Left ventricle myocardium superior (tissue), 1 donor: ENCODE measurements around the gene ETFB. TPM values are rescaled to one million over a fixed set of nuclear protein-coding genes. Genes with fewer than 3 reads are reported as not detected.

Source experiments
- ATAC-seq: fragments of 200-7000 bp; cut with Tn5 transposase; one replicate; pipeline ENCODE4 v1.9.1; 2020; ENCODE audit warnings: mild to moderate bottlenecking, moderate library complexity
- DNase-seq: peaks from one replicate; pipeline ENCODE4 v3.0.0-alpha.2; 2020
- intact Hi-C: fragments of 100-400 bp; cut with micrococcal nuclease; formaldehyde crosslinking; loops from one replicate; pipeline ENCODE4 v1.11.0; 2022
- total RNA-seq: library from RNA; stranded (reverse); fragmentation: NEBNext Ultra II Directional; extraction: Animal tissue kit (Norgen Biotek cat#: 25700); gene quantifications from one replicate; pipeline ENCODE4 v1.2.1, GENCODE V29; 2021
- donor health status: DM: no; HTN: yes; CAD: no; lungs with severe emphysema.

ETFB gene
- total RNA-seq, 1 donor from 2014 or later, result 448 TPM

DNA sequence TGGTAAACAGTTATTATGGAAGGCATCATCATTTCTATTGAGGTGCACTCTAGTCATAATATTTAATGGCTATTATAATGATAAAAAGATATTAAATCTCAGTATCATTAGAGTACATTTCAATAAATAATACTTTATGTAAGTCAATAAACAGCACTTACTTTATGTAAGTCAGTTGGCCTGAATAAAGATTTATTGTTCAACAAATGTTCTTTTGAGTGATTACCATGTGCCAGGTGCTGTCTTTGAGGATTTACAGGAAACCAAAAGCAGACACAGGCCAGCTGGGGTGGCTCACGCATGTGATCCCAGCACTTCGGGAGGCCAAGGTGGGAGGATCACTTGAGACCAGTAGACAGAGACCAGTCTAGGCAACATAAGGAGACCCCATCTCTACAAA lies 11.2 kb upstream of the ETFB start:
- no peak for ATAC-seq
- DNase-seq, result no peak
- intact Hi-C loops, result no loop called here

DNA sequence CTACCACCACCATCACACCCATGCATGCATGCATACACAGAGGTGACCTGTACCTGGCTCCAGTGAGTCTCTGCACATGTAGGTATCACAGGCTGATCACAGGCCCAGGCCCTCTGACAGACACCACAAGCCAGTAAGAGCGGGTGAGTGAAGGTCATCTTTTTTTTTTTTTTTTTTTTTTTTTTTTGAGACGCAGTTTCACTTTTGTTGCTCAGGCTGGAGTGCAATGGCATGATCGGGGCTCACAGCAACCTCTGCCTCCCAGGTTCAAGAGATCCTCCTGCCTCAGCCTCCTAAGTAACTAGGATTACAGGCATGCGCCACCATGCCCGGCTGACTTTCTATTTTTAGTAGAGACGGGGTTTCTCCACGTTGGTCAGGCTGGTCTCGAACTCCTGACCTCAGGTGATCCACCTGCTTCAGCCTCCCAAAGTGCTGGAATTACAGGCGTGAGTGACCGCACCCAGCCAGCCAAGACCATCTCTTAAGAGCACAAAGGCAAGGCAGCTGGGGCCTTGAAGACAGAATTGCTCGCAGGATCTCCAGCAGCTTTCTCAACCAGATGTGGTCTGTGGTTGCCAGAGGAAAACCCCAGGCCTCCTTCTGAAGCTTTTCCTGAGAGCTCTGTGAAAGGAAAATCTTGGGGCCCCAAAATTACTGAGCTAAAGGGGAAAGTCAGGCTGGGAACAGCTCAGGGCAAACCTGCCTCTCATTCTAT lies 9.5 kb upstream of the ETFB start:
- ATAC-seq (no peak), DNase-seq (no peak)
- intact Hi-C loops, result no loop called here

DNA sequence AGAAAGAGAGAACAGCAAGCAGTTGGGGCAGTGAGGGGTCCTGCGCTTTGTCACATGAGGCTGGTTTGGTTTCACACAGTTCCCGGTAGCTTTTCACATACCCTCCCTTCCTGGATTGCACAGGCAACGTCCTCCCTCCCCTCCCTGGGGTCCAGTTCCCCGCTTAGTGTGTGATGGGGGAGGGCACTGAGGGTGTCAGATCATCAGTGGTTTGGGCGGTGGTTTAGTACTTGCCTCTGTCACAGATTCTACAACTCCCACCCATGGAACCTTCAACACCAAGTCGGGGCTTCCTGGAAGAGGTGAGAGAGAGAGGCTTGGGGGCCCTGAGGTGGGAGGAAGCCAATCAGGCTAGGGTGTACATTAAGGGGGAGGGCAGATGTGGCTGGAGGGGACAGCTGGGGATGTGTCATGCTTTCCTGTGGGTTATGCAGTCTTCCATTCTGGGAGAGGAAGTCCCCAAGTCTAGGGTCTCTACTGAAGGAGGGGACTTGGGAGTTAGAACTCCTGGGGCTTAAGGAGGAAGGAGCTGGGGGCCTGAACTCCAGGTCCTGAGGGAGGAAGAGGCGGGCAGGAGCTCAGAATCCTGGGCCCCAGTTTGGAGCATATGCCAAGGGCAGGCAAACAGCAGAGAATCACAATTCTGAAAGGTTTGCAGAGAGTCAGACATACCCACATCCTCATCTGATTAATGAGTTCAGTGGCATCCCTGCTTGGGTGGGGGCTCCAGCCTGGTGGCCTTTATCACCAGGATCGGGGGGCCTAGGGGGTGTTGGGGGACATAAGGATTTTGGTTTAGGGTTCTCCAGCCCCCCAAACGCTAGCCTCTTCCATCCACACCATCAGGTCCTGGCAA lies 6.7 kb upstream of the ETFB start, which contains the start of gene NKG7:
TSS of gene NKG7 (minus strand) at position 6 of the 856 bp plus-strand sequence. CDS start 119 bp downstream, outside the sequence.
- no peak for ATAC-seq
- intact Hi-C loops, result no loop called here
- no peak for DNase-seq

DNA sequence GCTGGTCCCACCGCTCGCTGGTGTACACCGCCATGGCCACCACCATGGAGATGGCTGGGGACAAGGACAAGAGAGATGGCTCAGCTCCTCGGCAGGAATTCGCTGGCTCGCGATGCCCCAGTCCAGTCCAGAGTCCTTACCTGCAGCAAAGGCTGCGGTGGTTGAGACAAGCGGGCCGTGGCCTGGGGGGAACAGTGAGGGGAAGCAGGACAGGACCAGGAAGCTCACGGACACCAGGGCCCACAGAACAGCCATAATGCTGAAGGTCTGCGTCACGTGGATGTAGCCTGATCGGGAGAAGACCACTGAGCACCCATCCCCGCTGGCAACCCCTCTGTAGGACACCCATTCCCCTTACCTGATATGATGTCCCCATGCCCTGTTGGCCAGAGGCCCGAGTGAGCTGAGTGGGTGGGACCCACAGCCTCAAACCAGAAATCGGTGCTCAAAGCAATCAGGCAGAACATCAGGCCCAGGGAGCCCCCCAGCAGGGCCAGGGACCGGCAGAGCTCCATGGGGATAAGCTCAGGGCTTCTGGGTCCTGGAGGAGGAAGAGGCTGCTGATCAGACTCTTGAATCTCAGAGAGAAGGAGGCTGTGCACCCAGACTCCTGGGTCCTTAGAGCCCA lies 5.9 kb upstream of the ETFB start:
- ATAC-seq (no peak), DNase-seq (no peak)
- intact Hi-C loops, result no loop called here

DNA sequence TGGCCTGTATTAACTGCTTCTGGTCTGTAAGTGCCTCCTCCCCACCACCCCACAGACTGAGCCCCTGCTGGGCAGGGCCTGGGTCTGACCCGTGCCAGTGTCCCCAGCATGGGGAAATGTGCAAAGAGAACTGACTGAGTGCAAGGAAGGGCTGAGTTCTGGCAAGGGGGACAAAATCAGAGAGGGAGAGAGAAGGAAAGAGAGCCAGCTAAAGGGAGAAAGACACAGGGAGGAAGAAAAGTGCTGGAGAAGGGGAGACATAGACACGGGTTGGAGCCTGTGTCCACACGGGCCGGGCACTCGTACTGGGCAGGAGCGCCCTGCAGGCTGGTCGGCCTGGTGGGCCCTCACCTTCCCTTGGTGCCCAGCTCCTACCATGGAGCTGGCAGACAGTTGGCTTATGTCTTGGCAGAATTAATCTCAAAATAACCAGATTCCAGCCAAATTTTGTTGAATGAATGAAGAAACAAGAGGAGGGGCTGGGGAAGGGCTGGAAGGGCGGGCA lies 5.0 kb upstream of the ETFB start:
- intact Hi-C loops, result no loop called here
- ATAC-seq (no peak), DNase-seq (no peak)

DNA sequence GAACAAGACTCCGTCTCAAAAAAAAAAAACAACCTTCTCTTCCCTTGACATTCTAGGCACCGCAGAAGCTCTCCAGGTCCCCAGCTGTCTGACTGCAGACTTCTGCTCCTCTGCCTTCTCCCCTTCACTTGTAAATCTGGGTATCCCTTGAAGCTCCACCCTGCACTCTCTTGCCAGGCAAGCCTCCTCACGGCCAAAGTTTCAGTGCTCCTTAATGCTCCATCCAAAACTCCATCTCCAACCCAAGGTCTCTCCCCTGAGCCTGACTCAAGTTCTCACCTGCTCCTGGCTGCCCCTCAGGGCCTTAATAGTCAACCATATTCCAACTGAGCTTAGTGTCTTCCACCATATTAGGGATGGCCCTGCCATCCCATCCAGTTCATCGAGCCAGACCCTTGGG lies 4.0 kb upstream of the ETFB start:
- intact Hi-C loops, result no loop called here
- DNase-seq (no peak), ATAC-seq (no peak)

DNA sequence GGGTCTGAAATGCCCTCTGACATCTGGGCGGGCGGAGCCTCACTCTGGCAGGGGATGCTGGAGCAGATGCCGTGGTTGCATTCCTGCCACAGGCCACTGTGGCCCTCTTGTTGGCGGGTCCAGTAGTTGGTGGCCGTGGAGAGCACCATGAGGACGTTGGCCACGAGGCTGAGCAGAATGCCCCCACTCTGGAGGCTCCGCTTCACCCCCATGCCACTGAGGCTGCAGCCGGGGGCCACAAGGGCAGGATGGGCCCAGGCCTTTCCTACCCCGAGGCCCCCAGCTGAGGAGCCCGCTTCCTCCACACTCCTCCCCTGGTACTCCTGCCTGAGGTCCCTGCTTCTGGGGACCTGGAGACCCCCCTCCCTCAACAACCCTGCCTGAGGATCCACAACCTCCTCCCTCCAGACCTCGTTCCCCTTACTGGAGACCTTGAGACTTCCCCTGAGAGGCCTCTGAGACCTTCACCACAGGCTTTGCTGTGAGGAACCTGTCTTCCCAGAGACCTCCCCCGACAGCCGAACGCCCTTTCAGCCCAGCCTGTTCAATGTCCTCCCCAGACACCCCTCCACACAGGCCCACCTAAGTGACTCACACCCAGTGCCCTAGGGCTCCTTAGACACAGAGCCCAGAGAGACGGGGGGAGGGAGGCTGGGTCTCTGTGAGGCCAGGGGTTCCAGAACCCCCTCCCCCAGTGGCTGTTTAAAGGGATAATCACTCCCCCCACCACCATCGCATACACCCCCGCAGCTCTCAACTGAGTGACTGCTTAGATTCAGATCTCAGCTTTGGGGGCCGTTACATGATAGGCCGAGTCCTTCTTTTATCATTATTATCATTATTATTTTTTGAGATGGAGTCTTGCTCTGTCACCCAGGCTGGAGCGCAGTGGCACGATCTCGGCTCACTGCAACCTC lies 2.4 kb upstream of the ETFB start, which contains the start of gene CLDND2:
TSS of gene CLDND2 (minus strand) at position 638 of the 917 bp plus-strand sequence. CDS start at position 212, 426 bp downstream.
- no peak for ATAC-seq
- DNase-seq, result no peak
- intact Hi-C loops, result no loop called here

DNA sequence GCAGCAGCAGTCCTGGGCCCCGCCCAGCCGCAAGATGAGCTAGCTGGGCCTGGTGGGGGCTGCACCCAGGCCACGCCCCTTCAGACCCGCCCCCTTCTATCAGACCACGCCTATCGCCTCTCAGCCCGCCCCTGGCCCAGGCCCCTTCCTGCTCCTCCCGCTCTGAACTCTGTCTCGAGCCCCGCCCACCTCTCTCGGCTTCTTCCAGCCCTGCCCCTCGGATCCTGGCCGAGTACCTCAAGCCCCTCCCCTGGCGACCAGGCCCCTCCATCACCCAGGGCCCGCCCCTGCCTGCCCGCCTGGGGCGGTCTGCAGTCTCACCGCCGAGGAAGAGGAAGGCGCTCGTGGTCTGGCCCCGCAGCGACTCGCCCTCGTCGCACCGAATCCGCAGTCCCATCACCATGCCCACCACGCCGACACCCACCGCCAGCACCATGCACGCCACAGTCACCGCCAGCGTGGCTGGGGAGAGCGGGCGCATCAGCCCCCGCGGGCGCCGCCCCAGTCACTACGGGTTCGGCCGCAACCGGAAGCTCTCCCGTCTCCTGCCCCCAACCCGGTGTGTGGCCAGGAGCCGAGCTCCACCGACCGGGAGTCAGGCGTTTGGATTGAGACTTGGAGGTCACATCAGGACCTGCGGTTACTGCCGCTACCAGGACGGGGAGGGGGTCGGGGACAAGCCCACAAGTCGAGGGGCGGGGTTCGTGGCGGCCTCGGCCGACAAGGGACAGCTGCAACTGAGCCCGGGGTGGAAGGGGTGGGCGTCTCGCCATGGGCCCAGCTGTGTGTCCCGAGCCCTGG lies 1.6 kb upstream of the ETFB start:
- intact Hi-C loops, result no loop called here
- DNase-seq (peak; percentile 99), ATAC-seq (peak; percentile 89)

DNA sequence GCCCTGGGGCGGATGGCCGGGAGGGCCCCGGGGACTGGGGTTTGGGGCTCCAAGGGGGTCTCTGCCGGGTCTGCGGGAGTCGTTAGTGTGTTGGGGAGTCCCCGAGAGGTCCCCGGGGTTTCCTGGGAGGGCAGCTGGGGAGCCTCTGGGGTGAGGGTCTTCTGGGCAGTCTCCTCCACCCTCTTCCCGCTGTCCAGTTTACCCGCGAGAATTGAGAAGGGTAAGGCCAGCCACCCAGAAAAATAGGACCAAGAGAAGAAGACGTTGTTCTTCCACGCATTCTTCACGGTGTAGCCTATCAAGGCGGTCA lies 1.0 kb upstream of the ETFB start:
- DNase-seq (peak; percentile 56), ATAC-seq (no peak)
- intact Hi-C loops, result no loop called here

DNA sequence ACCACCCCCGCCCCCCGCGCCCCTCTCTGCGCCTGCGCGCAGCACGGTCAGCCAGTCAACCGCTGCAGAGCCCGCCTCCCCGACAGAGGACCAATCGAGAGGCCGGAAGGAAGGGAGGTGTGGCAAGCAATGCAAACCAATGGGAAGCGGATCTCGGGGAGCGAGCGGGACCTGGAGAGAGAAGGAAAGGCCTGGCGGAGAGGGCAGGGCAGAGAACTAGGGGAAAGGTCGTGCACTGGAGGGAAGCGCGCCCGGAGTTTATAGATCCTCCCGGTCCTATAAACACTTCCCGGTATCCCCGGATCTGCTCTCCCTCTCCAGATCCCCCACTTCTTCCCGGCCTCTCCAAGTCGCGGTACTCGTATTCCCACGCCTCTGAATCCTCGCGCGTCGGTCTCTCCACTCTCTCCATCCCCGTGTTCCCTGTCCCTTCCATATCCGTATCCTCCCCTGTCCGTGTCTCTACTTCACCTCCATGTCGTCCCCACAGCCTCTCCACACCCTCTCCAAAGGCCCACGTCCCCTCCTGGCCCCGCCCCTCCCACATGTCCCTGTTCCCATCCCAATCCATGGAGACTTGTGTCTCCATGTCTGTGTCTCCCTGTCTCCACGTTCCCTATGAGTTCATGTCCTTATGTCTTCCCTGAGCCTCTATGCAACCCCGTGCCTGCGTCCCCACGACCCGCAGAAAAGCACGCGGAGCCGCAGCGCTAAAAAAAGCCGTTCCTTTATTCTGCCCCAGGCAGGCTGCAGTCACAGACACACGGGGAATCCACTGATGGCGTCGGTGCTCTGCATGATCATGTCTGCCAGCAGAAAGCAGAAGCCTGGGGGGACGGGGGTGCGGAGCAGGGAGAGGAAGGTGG lies 434 bp upstream of the ETFB start:
- intact Hi-C loops, result no loop called here
- DNase-seq (peak; percentile 98), ATAC-seq (peak; percentile 82)

DNA sequence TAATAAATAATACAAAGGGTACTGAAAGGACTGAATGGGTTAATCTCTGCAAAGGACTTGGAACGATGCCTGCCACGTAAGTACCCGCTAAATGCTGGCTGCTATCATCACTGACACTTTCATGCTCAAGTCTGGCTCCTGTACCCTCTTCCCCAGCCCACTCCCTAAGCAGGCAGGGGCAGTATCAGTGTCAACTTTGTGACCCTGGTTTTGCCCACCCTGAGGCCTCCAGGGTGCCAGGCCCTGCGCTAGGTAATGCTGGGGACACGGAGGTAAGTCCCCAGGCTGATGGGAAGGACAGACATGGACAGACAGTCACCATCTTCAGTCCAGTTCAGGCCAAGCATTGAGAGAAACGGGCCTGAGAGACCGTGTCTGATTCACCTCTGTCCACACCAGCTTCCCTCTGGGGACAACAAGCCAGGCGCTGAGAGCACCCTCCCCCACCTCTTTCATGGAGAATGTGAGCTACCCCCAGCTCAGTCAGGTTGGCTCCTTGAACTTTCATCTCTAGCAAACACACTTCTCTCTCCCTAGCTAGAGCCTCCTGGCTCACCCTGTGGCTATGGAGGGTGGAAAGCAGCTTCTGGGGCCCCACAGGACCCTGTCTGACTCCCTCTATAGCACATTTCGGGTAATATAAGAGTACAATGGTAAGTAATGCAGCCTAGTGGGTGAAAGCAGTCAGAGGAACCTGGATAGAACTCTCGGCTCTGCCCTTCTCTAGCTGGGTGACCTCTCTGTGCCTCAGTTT lies 800 bp downstream of the ETFB start:
- intact Hi-C loops, result no loop called here
- DNase-seq (peak; percentile 40), ATAC-seq (no peak)

DNA sequence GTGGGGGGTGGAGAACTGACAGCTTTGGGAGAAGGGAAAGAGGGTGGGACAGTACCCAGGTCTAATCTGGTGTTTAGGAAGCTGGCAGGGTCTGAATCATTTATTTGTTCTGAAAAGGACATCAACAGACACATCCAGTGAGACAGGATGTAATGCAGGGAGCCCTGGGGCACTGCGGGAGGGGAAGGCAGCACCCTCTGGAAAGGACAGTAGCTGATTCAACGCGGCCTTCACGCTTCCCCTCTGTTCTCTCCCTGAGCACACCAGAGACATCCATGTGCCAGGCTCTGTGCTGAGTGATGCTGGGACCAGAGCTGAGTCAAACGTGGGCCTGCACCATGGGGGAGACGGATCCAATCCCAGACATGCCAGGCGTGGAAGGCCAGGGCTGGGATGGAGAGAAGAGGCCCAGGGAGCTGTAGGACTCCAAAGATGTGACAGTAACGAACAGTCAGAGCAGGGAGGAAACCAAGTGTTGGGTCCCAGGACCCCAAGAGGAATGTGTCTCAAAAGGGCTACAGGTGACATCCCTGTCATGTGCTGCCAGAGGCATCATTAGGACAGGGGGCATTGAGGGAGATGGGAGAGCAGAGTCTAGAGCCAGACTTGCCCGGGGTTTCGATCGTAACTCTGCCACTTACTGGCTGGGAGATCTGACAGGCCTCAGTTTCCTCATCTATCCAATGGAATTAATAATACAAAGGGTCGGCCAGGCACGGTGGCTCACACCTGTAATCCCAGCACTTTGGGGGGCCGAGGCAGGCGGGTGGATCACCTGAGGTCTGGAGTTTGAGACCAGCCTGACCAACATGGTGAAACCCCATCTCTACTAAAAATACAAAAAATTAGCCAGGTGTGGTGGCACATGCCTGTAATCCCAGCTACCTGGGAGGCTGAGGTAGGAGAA lies 1.7 kb downstream of the ETFB start:
- no peak for ATAC-seq
- no peak for DNase-seq
- intact Hi-C loops, result no loop called here

DNA sequence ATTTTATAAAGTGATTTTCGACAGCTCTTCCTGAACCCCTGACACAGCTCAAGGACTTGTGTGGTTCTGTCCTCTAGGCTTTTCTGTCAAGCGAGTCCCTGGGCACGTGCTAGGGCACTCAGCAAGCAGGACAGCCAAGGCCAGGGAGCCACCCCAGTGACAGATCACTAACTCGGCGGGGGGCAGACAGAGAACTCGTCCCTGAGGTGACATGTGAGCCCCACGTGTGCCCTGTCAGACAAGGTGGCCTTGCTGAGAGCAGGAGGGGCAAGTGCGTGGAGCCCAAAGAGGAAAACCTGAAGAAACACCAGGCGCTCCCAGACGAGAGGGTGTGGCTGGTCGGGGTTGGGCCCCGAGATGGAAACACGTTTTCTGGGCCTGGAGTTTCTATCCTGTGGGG lies 4.9 kb downstream of the ETFB start:
- no peak for DNase-seq
- no peak for ATAC-seq
- intact Hi-C loops, result no loop called here

DNA sequence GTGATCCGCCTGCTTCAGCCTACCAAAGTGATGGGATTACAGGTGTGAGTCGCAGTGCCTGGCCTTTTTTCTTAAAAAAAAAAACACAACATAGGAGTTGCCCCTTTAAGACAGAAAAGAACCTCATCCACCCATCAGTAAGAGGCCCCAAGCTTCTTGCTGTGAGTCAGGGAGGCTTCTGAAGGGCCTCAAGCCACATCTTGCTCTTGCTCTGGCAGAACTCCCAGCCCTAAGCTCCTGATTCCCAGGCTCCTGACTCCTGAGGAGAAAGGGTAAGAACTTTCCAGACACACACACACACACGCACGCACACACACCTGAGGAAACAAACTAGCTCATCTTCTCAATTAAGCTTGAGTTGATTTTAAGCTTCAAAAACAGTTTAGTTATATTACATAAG lies 6.9 kb downstream of the ETFB start:
- no peak for ATAC-seq
- DNase-seq, result no peak
- intact Hi-C loops, result no loop called here

DNA sequence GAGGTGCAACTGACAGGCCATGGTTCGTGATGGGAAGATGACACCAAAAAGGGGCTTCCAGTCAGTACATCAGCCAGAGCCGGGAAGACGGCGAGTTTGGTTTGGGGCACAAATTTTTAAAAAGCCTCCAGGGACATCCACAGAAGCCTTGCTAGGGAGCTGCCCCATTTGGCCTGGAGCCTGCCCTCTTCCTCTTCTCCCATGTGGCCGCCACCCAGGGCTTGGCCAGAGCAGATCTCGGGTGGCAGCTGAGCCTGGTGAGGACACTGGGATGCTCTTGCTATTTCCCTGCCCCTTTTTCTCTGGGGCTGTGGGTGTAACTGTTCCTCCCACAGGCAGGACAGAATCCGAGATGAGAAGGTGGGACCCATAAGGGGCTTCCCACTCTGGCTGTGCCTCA lies 8.2 kb downstream of the ETFB start:
- ATAC-seq (no peak), DNase-seq (no peak)
- intact Hi-C loops, result no loop called here
